ENCODE data around the gene PDZD2. TPM values are rescaled to one million over a fixed set of nuclear protein-coding genes. Genes with fewer than 3 reads are reported as not detected.

Gene PDZD2
- total RNA-seq, 1 donor from 2014 or later = 80.1 TPM

GRCh38 chr5:31886206-31886605 lies 247.3 kb downstream of the PDZD2 start:
- DNase-seq = no peak
- intact Hi-C loops (cut with micrococcal nuclease) = no loop called here
- no peak for ATAC-seq

- DNase-seq (no peak), ATAC-seq (no peak)
- intact Hi-C loops (cut with micrococcal nuclease) = no loop called here
Measured at GRCh38 chr5:31887556-31887955, 248.6 kb downstream of the PDZD2 start.

GRCh38 chr5:31888564-31888963 lies 249.6 kb downstream of the PDZD2 start:
- intact Hi-C loops (cut with micrococcal nuclease) = no loop called here
- no peak for ATAC-seq
- no peak for DNase-seq

- DNase-seq (no peak), ATAC-seq (peak; percentile 26)
- intact Hi-C loops (cut with micrococcal nuclease) = no loop called here
Measured at GRCh38 chr5:31889001-31889561, 250.2 kb downstream of the PDZD2 start.

GRCh38 chr5:31890046-31890445 lies 251.1 kb downstream of the PDZD2 start:
- intact Hi-C loops (cut with micrococcal nuclease) = no loop called here
- no peak for ATAC-seq
- no peak for DNase-seq

GRCh38 chr5:31894141-31894540 lies 255.2 kb downstream of the PDZD2 start:
- ATAC-seq (peak; percentile 41), DNase-seq (no peak)
- intact Hi-C loops (cut with micrococcal nuclease) = no loop called here

- DNase-seq (no peak), ATAC-seq (peak; percentile 68)
- intact Hi-C loops (cut with micrococcal nuclease) = no loop called here
Measured at GRCh38 chr5:31895199-31895820, 256.4 kb downstream of the PDZD2 start.

GRCh38 chr5:31898036-31898632 lies 259.2 kb downstream of the PDZD2 start:
- intact Hi-C loops (cut with micrococcal nuclease) = no loop called here
- DNase-seq (no peak), ATAC-seq (no peak)

- DNase-seq = no peak
- ATAC-seq = no peak
- intact Hi-C loops (cut with micrococcal nuclease) = no loop called here
Measured at GRCh38 chr5:31900296-31900865, 261.4 kb downstream of the PDZD2 start.

GRCh38 chr5:31901807-31902530 lies 263.0 kb downstream of the PDZD2 start:
- ATAC-seq = no peak
- intact Hi-C loops (cut with micrococcal nuclease) = no loop called here

GRCh38 chr5:31908396-31908795 lies 269.5 kb downstream of the PDZD2 start:
- no peak for DNase-seq
- no peak for ATAC-seq
- intact Hi-C loops (cut with micrococcal nuclease) = no loop called here

More at GRCh38 chr5:31901807-31902530, 263.0 kb downstream of the PDZD2 start:
- DNase-seq = no peak

GRCh38 chr5:31909073-31909472 lies 270.1 kb downstream of the PDZD2 start:
- intact Hi-C loops (cut with micrococcal nuclease) = no loop called here
- no peak for DNase-seq
- no peak for ATAC-seq

- intact Hi-C loops (cut with micrococcal nuclease) = no loop called here
- DNase-seq (no peak), ATAC-seq (no peak)
Measured at GRCh38 chr5:31911291-31912265, 272.6 kb downstream of the PDZD2 start.

GRCh38 chr5:31913808-31914207 lies 274.9 kb downstream of the PDZD2 start:
- intact Hi-C loops (cut with micrococcal nuclease) = no loop called here
- peak; percentile 44 for ATAC-seq
- no peak for DNase-seq

- ATAC-seq (no peak), DNase-seq (no peak)
- intact Hi-C loops (cut with micrococcal nuclease) = no loop called here
Measured at GRCh38 chr5:31916327-31916726, 277.4 kb downstream of the PDZD2 start.

GRCh38 chr5:31918739-31919138 lies 279.8 kb downstream of the PDZD2 start:
- DNase-seq (no peak), ATAC-seq (no peak)
- intact Hi-C loops (cut with micrococcal nuclease) = no loop called here

- intact Hi-C loops (cut with micrococcal nuclease) = no loop called here
- ATAC-seq = peak; percentile 32
- DNase-seq = no peak
Measured at GRCh38 chr5:31921852-31922305, 282.9 kb downstream of the PDZD2 start.

GRCh38 chr5:31924005-31924404 lies 285.1 kb downstream of the PDZD2 start:
- ATAC-seq = no peak
- no peak for DNase-seq
- intact Hi-C loops (cut with micrococcal nuclease) = no loop called here

- intact Hi-C loops (cut with micrococcal nuclease) = no loop called here
- ATAC-seq = no peak
Measured at GRCh38 chr5:31931874-31932273, 292.9 kb downstream of the PDZD2 start.

More at GRCh38 chr5:31931874-31932273, 292.9 kb downstream of the PDZD2 start:
- no peak for DNase-seq
